Panc1 (cell line): ENCODE results near the gene AGAP1. TPM values are rescaled to one million over a fixed set of nuclear protein-coding genes. Genes with fewer than 3 reads are reported as not detected.

Experiments used
- ATAC-seq: fragments of 200-7000 bp; cut with Tn5 transposase; 2 replicates; pipeline ENCODE4 v1.9.1; 2020; ENCODE audit warnings: mild to moderate bottlenecking, moderate library complexity
- BruUV-seq: library from RNA; stranded (reverse); fragments of 400-500 nt; replicated peaks from 2 replicates; lab custom pipeline; 2021; lab: Mats Ljungman, UMichigan
- CTCF ChIA-PET: fragments of 300-600 bp; sonication (Branson Sonifier 250); formaldehyde crosslinking; loops from one replicate; lab custom pipeline; 2022; ENCODE audit warnings: antibody characterized with exemption; lab: Charles Lee
- POLR2A ChIA-PET: fragments of 300-600 bp; sonication (Branson Sonifier 250); formaldehyde crosslinking; loops from one replicate; lab custom pipeline; 2022; ENCODE audit warnings: antibody characterized with exemption; lab: Charles Lee
- DNase-seq: peaks from one replicate; pipeline ENCODE4 v3.0.0-alpha.2; 2010; ENCODE audit warnings: low read depth, low spot score
- H3K27ac ChIP-seq: 2 replicates; pipeline ENCODE4 v1.5.1; 2011; ENCODE audit warnings: mild to moderate bottlenecking, low read length, inconsistent platforms
- H3K27me3 ChIP-seq: fragments of 200-500 bp; sonication (Bioruptor generic); 2 replicates; pipeline ENCODE4 v1.6.0; 2014; ENCODE audit warnings: low read length, inconsistent platforms; ENCODE audit not compliant: control insufficient read depth, insufficient read depth
- H3K36me3 ChIP-seq: fragments of 200-500 bp; sonication (Bioruptor generic); 2 replicates; pipeline ENCODE4 v1.5.1; 2014; ENCODE audit warnings: inconsistent platforms, mild to moderate bottlenecking, low read length, moderate library complexity; ENCODE audit not compliant: control insufficient read depth, insufficient read depth
- H3K4me1 ChIP-seq: 2 replicates; pipeline ENCODE4 v1.5.1; 2011; ENCODE audit warnings: inconsistent platforms, mild to moderate bottlenecking, low read length, moderate library complexity; ENCODE audit not compliant: control insufficient read depth, insufficient read depth
- H3K4me3 ChIP-seq, 2 experiments: 2 replicates each; pipeline ENCODE4 v1.5.1; 2011 to 2012; ENCODE audit warnings: low read depth in 2 of 2, low read length in 2 of 2, mild to moderate bottlenecking in 2 of 2, inconsistent platforms in 1 of 2, moderate library complexity in 1 of 2
- H3K9me3 ChIP-seq: fragments of 200-500 bp; sonication (Bioruptor generic); 2 replicates; pipeline ENCODE4 v1.5.1; 2014; ENCODE audit warnings: low read depth, mild to moderate bottlenecking, inconsistent platforms, low read length, moderate library complexity; ENCODE audit not compliant: control insufficient read depth, insufficient read depth
- POLR2AphosphoS5 ChIP-seq: IDR thresholded peaks from 2 replicates; pipeline ENCODE4 v1.6.1; 2012; ENCODE audit warnings: mild to moderate bottlenecking, low read depth, low read length, moderate library complexity
- SIN3A ChIP-seq: IDR thresholded peaks from 2 replicates; pipeline ENCODE4 v1.6.1; 2012; ENCODE audit warnings: low read depth, mild to moderate bottlenecking, low read length, moderate library complexity, borderline replicate concordance; ENCODE audit not compliant: insufficient read depth
- TCF7L2 ChIP-seq: IDR thresholded peaks from 2 replicates; pipeline ENCODE4 v1.6.1; 2011; ENCODE audit warnings: mild to moderate bottlenecking, low read depth, low read length, inconsistent platforms
- in situ Hi-C: cut with HindIII; loops from 2 replicates; pipeline ENCODE4 v1.10.0; 2016; ENCODE audit warnings: low sequenced_read_pairs, low pct_unique_long_range_greater_than_20kb
- intact Hi-C: fragments of 100-400 bp; cut with micrococcal nuclease; formaldehyde crosslinking; loops from one replicate; pipeline ENCODE4 v1.10.0; 2022; ENCODE audit not compliant: unreplicated experiment
- total RNA-seq: library from RNA; stranded (reverse); gene quantifications from one replicate; pipeline ENCODE4 v1.2.1, GENCODE V29; 2021; ENCODE audit not compliant: unreplicated experiment
- TF ChIP-seq, protein P1 (sequence below): fragments of 450-650 bp; IDR thresholded peaks from 2 replicates; pipeline ENCODE4 v1.5.1; 2017; ENCODE audit warnings: mild to moderate bottlenecking
- TF ChIP-seq, protein P2 (sequence below), 2 experiments: IDR thresholded peaks; 2 replicates each; pipeline ENCODE4 v1.6.1; 2011 to 2012; ENCODE audit warnings: low read depth in 2 of 2, control low read depth in 1 of 2, low read length in 1 of 2, mild to moderate bottlenecking in 1 of 2, moderate library complexity in 1 of 2; ENCODE audit not compliant: insufficient read depth in 1 of 2

Gene AGAP1
- total RNA-seq, 1 experiment from 2014 or later: 38.9 TPM

DNA sequence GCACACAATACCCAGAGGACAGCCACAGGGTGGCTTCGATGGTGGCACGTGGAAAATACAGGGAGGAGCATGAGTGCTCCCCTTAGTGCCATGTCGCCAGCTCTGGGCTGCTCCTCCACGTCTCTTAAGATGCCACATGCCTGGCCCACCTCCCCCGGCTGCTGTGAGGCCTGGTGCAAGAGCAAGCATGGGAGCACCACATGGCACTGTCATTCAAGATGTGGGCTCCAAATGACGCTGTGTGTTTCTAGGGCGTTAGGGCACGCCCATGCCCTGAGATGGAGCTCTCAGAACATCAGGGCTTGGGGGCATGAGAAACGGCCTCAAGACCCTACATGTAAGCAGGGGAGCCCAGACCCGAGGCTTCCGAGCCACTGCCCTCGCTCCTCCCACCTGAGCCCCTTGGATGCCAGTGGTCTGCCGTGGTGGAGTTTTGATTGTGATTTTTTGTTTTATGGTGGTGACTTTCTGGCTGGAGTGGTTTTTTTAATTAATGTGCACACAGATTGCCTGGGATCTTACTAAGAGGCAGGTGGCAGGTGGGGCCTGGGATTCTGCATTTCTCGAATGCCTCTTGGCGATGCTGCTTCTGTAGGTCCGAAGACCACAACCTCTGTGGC, 435.0 kb downstream of the AGAP1 start:
- Histone ChIP-seq H3K27ac (no peak overlapping the region), H3K27me3 (no peaks in the 10 kb centered on the region), H3K36me3 (no peaks in the 10 kb centered on the region), H3K9me3 (no peaks in the 10 kb centered on the region), H3K4me1 (no peaks in the 10 kb centered on the region), H3K4me3 (no peak overlapping the region)
- no peak for DNase-seq
- in situ Hi-C loops (no loop called here), intact Hi-C loops (no loop called here)
- POLR2A ChIA-PET: no interaction called here
- no TSS peak for BruUV-seq
- CTCF ChIA-PET: no interaction called here
- ATAC-seq: no peak
- TF ChIP-seq TCF7L2 (no peak), POLR2AphosphoS5 (no peak), SIN3A (no peak)
- TF ChIP-seq, protein P1, sequence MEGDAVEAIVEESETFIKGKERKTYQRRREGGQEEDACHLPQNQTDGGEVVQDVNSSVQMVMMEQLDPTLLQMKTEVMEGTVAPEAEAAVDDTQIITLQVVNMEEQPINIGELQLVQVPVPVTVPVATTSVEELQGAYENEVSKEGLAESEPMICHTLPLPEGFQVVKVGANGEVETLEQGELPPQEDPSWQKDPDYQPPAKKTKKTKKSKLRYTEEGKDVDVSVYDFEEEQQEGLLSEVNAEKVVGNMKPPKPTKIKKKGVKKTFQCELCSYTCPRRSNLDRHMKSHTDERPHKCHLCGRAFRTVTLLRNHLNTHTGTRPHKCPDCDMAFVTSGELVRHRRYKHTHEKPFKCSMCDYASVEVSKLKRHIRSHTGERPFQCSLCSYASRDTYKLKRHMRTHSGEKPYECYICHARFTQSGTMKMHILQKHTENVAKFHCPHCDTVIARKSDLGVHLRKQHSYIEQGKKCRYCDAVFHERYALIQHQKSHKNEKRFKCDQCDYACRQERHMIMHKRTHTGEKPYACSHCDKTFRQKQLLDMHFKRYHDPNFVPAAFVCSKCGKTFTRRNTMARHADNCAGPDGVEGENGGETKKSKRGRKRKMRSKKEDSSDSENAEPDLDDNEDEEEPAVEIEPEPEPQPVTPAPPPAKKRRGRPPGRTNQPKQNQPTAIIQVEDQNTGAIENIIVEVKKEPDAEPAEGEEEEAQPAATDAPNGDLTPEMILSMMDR: no peak
- TF ChIP-seq, protein P2, sequence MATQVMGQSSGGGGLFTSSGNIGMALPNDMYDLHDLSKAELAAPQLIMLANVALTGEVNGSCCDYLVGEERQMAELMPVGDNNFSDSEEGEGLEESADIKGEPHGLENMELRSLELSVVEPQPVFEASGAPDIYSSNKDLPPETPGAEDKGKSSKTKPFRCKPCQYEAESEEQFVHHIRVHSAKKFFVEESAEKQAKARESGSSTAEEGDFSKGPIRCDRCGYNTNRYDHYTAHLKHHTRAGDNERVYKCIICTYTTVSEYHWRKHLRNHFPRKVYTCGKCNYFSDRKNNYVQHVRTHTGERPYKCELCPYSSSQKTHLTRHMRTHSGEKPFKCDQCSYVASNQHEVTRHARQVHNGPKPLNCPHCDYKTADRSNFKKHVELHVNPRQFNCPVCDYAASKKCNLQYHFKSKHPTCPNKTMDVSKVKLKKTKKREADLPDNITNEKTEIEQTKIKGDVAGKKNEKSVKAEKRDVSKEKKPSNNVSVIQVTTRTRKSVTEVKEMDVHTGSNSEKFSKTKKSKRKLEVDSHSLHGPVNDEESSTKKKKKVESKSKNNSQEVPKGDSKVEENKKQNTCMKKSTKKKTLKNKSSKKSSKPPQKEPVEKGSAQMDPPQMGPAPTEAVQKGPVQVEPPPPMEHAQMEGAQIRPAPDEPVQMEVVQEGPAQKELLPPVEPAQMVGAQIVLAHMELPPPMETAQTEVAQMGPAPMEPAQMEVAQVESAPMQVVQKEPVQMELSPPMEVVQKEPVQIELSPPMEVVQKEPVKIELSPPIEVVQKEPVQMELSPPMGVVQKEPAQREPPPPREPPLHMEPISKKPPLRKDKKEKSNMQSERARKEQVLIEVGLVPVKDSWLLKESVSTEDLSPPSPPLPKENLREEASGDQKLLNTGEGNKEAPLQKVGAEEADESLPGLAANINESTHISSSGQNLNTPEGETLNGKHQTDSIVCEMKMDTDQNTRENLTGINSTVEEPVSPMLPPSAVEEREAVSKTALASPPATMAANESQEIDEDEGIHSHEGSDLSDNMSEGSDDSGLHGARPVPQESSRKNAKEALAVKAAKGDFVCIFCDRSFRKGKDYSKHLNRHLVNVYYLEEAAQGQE (IDR thresholded peaks at IDR 0.05; ENCODE audit: insufficient read depth in 1 of 2, low read depth in 2 of 2, low read length in 1 of 2): no peak

DNA sequence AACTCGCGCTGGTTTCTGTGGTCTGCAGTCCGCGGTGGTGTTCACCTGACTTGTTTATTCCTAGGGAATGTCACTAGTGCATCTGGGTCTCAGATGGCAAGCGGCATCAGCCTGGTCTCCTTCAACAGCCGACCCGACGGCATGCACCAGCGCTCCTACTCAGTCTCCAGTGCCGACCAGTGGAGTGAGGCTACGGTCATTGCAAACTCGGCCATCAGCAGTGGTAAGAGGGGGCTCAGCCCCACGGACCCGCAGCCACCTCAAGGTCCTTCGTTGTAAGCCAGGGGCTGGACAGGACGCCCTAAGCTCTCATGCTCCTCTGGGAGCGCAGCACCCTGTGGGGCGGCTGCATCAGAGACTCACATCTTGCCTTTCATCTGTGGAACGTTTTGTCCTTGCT, 436.9 kb downstream of the AGAP1 start:
- no TSS peak for BruUV-seq
- Histone ChIP-seq H3K4me1 (no peaks in the 10 kb centered on the region), H3K9me3 (no peaks in the 10 kb centered on the region), H3K27ac (no peak overlapping the region), H3K36me3 (no peaks in the 10 kb centered on the region), H3K4me3 (no peak overlapping the region), H3K27me3 (no peaks in the 10 kb centered on the region)
- DNase-seq: no peak
- ChIA-PET CTCF (no interaction called here), POLR2A (no interaction called here)
- ATAC-seq: no peak
- in situ Hi-C loops (no loop called here), intact Hi-C loops (loop anchor here (10.0 kb wide), 1 partner anchor 244 kb away; no protein-coding TSS in a partner anchor)
- TF ChIP-seq, protein P2 (IDR thresholded peaks at IDR 0.05; ENCODE audit: insufficient read depth in 1 of 2, low read depth in 2 of 2, low read length in 1 of 2): no peak
- TF ChIP-seq SIN3A (no peak), POLR2AphosphoS5 (no peak), TCF7L2 (no peak)
- TF ChIP-seq, protein P1: no peak
